GM23338 (cell line): ENCODE measurements around the gene CDCA5.

Experiments
- CREB1 ChIP-seq: fragments of 250-450 bp; sonication (Bioruptor Pico); IDR thresholded peaks from 2 replicates; pipeline ENCODE4 v1.5.0; 2020; ENCODE audit warnings: low read depth, mild to moderate bottlenecking, moderate library complexity
- EZH2 ChIP-seq: fragments of 200-600 bp; sonication (generic); IDR thresholded peaks from one replicate; pipeline ENCODE4 v1.8.0; 2017; ENCODE audit warnings: antibody characterized with exemption, mild to moderate bottlenecking, low read depth; ENCODE audit not compliant: unreplicated experiment
- EZH2phosphoT487 ChIP-seq: fragments of 200-600 bp; sonication (generic); IDR thresholded peaks from one replicate; pipeline ENCODE4 v1.8.1; 2018; ENCODE audit warnings: antibody characterized with exemption; ENCODE audit not compliant: unreplicated experiment
- JUNB ChIP-seq: IDR thresholded peaks from one replicate; pipeline ENCODE4 v1.6.1; 2016; ENCODE audit warnings: antibody characterized with exemption; ENCODE audit not compliant: unreplicated experiment
- POLR2AphosphoS5 ChIP-seq: IDR thresholded peaks from 2 replicates; pipeline ENCODE4 v1.6.1; 2016; ENCODE audit warnings: antibody characterized with exemption, low read depth
- STAT1 ChIP-seq: IDR thresholded peaks from one replicate; pipeline ENCODE4 v1.6.1; 2016; ENCODE audit warnings: antibody characterized with exemption; ENCODE audit not compliant: unreplicated experiment
- ZNF114 ChIP-seq: fragments of 250-450 bp; sonication (Bioruptor Pico); IDR thresholded peaks from 2 replicates; pipeline ENCODE4 v1.5.0; 2020; ENCODE audit warnings: mild to moderate bottlenecking, moderate library complexity
- ZNF331 ChIP-seq: fragments of 250-450 bp; sonication (Bioruptor Pico); IDR thresholded peaks from 2 replicates; pipeline ENCODE4 v1.5.0; 2020; ENCODE audit warnings: low read depth, mild to moderate bottlenecking, moderate library complexity
- TF ChIP-seq, protein P1 (sequence below), 2 experiments: fragments of 200-600 bp in 1 of 2; sonication (generic) in 1 of 2; conservative IDR thresholded peaks; 2 replicates each; pipeline versions ENCODE4 v1.5.1 to v1.6.1; 2016 to 2017; ENCODE audit warnings: antibody characterized with exemption in 2 of 2, low read depth in 2 of 2, mild to moderate bottlenecking in 2 of 2, moderate library complexity in 1 of 2
- TF ChIP-seq, protein P2 (sequence below): fragments of 250-450 bp; sonication (Bioruptor Pico); IDR thresholded peaks from 2 replicates; pipeline ENCODE4 v1.5.0; 2020; ENCODE audit warnings: mild to moderate bottlenecking, moderate library complexity
- TF ChIP-seq, protein P3 (sequence below): IDR thresholded peaks from one replicate; pipeline ENCODE4 v1.6.1; 2018; ENCODE audit warnings: antibody characterized with exemption; ENCODE audit not compliant: unreplicated experiment
- TF ChIP-seq, protein P4 (sequence below): IDR thresholded peaks from 2 replicates; pipeline ENCODE4 v1.6.1; 2016; ENCODE audit warnings: antibody characterized with exemption

DNA sequence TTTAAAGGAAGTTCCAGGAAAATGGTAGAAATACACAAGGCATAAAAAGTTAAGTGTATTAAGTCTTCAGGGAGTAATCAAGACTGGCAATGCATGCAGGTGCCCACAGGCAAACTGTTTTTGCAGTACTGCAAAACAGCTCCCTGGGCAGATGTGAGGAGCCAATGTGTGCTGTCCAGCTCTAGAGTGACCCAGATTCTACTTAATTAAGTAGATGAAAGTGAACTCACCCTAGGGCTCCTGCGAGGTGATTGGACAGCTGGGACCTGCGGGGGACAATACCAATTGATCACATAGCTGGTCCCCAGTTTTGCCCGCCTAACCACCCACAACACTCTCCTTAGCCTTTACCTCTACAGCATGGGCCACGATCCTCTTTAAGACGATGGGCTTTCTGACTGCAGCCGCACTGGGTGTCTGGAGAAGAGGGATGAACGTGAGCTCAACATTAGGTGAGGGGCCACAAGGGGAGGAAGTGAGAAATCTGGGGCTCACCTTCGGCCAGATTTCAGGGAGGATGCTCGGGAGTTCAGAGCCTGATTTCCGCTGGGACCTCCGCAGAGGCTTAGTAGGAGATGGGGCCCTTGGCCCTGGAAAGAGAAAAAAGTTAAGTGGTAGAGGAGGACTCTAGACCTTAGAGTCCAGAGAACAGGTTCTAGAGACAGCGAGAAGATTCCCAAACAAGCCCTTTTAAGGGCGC, 556 bp downstream of the CDCA5 start:
- TF ChIP-seq, protein P1, sequence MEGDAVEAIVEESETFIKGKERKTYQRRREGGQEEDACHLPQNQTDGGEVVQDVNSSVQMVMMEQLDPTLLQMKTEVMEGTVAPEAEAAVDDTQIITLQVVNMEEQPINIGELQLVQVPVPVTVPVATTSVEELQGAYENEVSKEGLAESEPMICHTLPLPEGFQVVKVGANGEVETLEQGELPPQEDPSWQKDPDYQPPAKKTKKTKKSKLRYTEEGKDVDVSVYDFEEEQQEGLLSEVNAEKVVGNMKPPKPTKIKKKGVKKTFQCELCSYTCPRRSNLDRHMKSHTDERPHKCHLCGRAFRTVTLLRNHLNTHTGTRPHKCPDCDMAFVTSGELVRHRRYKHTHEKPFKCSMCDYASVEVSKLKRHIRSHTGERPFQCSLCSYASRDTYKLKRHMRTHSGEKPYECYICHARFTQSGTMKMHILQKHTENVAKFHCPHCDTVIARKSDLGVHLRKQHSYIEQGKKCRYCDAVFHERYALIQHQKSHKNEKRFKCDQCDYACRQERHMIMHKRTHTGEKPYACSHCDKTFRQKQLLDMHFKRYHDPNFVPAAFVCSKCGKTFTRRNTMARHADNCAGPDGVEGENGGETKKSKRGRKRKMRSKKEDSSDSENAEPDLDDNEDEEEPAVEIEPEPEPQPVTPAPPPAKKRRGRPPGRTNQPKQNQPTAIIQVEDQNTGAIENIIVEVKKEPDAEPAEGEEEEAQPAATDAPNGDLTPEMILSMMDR (conservative IDR thresholded peaks at IDR 0.05; ENCODE audit: low read depth in 2 of 2): 0 out of 4 replicates have a peak, but pooled peaks of 1 of the 2 experiments have one; percentile 7
- no peak for TF ChIP-seq STAT1
- TF ChIP-seq, protein P2, sequence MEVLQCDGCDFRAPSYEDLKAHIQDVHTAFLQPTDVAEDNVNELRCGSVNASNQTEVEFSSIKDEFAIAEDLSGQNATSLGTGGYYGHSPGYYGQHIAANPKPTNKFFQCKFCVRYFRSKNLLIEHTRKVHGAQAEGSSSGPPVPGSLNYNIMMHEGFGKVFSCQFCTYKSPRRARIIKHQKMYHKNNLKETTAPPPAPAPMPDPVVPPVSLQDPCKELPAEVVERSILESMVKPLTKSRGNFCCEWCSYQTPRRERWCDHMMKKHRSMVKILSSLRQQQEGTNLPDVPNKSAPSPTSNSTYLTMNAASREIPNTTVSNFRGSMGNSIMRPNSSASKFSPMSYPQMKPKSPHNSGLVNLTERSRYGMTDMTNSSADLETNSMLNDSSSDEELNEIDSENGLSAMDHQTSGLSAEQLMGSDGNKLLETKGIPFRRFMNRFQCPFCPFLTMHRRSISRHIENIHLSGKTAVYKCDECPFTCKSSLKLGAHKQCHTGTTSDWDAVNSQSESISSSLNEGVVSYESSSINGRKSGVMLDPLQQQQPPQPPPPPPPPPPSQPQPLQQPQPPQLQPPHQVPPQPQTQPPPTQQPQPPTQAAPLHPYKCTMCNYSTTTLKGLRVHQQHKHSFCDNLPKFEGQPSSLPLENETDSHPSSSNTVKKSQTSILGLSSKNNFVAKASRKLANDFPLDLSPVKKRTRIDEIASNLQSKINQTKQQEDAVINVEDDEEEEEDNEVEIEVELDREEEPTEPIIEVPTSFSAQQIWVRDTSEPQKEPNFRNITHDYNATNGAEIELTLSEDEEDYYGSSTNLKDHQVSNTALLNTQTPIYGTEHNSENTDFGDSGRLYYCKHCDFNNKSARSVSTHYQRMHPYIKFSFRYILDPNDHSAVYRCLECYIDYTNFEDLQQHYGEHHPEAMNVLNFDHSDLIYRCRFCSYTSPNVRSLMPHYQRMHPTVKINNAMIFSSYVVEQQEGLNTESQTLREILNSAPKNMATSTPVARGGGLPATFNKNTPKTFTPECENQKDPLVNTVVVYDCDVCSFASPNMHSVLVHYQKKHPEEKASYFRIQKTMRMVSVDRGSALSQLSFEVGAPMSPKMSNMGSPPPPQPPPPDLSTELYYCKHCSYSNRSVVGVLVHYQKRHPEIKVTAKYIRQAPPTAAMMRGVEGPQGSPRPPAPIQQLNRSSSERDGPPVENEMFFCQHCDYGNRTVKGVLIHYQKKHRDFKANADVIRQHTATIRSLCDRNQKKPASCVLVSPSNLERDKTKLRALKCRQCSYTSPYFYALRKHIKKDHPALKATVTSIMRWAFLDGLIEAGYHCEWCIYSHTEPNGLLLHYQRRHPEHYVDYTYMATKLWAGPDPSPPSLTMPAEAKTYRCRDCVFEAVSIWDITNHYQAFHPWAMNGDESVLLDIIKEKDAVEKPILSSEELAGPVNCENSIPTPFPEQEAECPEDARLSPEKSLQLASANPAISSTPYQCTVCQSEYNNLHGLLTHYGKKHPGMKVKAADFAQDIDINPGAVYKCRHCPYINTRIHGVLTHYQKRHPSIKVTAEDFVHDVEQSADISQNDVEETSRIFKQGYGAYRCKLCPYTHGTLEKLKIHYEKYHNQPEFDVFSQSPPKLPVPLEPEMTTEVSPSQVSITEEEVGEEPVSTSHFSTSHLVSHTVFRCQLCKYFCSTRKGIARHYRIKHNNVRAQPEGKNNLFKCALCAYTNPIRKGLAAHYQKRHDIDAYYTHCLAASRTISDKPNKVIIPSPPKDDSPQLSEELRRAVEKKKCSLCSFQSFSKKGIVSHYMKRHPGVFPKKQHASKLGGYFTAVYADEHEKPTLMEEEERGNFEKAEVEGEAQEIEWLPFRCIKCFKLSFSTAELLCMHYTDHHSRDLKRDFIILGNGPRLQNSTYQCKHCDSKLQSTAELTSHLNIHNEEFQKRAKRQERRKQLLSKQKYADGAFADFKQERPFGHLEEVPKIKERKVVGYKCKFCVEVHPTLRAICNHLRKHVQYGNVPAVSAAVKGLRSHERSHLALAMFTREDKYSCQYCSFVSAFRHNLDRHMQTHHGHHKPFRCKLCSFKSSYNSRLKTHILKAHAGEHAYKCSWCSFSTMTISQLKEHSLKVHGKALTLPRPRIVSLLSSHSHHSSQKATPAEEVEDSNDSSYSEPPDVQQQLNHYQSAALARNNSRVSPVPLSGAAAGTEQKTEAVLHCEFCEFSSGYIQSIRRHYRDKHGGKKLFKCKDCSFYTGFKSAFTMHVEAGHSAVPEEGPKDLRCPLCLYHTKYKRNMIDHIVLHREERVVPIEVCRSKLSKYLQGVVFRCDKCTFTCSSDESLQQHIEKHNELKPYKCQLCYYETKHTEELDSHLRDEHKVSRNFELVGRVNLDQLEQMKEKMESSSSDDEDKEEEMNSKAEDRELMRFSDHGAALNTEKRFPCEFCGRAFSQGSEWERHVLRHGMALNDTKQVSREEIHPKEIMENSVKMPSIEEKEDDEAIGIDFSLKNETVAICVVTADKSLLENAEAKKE (CRISPR knock-in tag): no peak
- no peak for TF ChIP-seq POLR2AphosphoS5
- TF ChIP-seq JUNB: no peak
- TF ChIP-seq EZH2: no peak
- no peak for TF ChIP-seq EZH2phosphoT487
- TF ChIP-seq, protein P3, sequence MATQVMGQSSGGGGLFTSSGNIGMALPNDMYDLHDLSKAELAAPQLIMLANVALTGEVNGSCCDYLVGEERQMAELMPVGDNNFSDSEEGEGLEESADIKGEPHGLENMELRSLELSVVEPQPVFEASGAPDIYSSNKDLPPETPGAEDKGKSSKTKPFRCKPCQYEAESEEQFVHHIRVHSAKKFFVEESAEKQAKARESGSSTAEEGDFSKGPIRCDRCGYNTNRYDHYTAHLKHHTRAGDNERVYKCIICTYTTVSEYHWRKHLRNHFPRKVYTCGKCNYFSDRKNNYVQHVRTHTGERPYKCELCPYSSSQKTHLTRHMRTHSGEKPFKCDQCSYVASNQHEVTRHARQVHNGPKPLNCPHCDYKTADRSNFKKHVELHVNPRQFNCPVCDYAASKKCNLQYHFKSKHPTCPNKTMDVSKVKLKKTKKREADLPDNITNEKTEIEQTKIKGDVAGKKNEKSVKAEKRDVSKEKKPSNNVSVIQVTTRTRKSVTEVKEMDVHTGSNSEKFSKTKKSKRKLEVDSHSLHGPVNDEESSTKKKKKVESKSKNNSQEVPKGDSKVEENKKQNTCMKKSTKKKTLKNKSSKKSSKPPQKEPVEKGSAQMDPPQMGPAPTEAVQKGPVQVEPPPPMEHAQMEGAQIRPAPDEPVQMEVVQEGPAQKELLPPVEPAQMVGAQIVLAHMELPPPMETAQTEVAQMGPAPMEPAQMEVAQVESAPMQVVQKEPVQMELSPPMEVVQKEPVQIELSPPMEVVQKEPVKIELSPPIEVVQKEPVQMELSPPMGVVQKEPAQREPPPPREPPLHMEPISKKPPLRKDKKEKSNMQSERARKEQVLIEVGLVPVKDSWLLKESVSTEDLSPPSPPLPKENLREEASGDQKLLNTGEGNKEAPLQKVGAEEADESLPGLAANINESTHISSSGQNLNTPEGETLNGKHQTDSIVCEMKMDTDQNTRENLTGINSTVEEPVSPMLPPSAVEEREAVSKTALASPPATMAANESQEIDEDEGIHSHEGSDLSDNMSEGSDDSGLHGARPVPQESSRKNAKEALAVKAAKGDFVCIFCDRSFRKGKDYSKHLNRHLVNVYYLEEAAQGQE: no peak
- no peak for TF ChIP-seq CREB1 (CRISPR knock-in tag)
- TF ChIP-seq ZNF331 (CRISPR knock-in tag): no peak
- TF ChIP-seq ZNF114: no peak
- TF ChIP-seq, protein P4, sequence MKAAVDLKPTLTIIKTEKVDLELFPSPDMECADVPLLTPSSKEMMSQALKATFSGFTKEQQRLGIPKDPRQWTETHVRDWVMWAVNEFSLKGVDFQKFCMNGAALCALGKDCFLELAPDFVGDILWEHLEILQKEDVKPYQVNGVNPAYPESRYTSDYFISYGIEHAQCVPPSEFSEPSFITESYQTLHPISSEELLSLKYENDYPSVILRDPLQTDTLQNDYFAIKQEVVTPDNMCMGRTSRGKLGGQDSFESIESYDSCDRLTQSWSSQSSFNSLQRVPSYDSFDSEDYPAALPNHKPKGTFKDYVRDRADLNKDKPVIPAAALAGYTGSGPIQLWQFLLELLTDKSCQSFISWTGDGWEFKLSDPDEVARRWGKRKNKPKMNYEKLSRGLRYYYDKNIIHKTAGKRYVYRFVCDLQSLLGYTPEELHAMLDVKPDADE: no peak
